Stimulated activated CD8-positive, alpha-beta memory T cell treated with anti-CD3 and anti-CD28 coated beads, Interleukin-12 subunit alpha, Interleukin-12 subunit beta, amount 100 ng/mL, for 4 hours (primary cell): Measurements from ENCODE around the gene SND1.

Experiments used
- DNase-seq: peaks from one replicate; pipeline ENCODE4 v3.0.0-alpha.2; 2020; ENCODE audit warnings: low read depth

The SND1 gene

DNA sequence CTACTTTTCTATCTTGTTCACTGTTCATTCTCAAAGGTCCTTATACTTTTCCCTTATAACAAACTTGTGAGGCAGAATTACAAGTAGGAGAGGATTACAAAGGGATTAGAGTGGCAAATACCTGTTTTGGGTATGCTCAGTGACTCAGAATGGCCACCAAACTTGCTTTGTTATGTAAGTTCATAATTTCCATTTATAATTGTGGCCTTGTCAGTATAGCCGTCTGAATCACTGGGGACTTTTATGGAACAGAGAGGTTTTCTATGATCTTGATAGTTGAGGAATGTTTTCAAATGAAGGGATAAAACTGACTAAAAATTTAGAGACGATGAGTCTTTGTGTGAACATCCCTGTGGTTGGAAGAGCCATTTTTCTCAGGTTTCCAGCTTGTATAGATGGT lies 116.2 kb downstream of the SND1 start:
- no peak for DNase-seq

GRCh38 chr7:127769137-127769536 lies 117.1 kb downstream of the SND1 start:
- no peak for DNase-seq

GRCh38 chr7:127769696-127770400 lies 117.9 kb downstream of the SND1 start:
- no peak for DNase-seq

DNA sequence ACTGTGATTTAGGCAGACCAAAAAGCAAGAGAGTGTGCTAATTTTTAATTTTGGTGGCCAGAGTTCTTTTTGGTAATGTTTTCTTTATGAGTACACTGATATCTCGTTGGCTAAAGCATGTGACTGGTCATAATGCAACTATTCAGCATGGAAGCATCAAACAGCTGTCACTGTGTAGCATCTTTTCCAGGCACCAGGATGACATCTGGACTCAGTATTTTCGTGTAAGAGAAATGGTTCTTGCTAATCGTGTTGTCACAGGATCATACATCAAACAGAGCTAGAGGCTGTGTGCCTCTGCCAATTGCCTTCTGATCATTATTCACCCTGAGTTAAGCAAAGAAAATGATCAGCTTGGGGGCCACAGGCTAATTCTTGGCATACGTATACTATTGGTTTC lies 118.9 kb downstream of the SND1 start:
- no peak for DNase-seq

GRCh38 chr7:127771707-127772106 lies 119.7 kb downstream of the SND1 start:
- no peak for DNase-seq

- no peak for DNase-seq
These were observed 124.9 kb downstream of the SND1 start for GRCh38 chr7:127776776-127777386.

DNA sequence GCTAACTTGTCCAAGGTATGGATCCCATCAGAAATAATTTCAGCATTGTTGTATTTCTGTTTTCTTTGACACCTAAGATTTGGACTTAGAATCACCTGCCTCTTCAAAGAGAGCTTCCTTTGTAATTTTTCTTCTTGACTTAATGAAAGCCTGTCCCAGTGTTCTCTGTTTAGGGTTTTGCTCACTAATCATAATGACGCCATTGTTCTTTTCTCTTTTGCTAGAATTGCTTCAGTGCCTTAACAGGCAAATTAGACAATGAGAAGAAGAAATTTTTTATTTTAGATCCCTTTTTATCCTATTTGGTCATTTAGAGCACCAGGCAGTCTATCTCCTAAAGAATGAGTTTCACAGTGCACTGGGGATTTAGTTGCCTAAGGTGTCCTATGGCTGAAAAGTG lies 128.5 kb downstream of the SND1 start:
- DNase-seq: no peak

- no peak for DNase-seq
These were observed 129.1 kb downstream of the SND1 start for GRCh38 chr7:127781081-127781480.

DNA sequence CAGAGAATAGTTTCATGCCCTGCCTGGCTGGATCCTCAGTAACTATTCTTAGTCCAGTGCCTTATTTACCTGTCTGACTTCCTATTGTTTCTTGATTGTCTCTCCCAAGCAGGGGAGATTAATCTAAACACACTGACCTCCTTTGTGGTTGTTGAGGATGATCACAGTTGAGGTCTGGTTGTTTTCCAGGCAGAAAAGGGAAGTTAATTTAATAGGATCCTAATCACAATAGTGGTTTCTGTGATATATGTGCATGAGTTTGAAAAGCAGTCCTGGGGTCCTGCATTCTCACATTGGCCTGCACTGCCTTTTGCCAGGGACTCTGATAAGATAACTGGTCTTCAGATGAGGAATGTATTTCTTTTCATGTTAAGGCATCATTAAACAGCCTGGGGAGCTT lies 130.1 kb downstream of the SND1 start:
- DNase-seq: no peak

- DNase-seq: no peak
These were observed 130.9 kb downstream of the SND1 start for GRCh38 chr7:127782654-127783559.

- no peak for DNase-seq
These were observed 134.2 kb downstream of the SND1 start for GRCh38 chr7:127786184-127786583.

DNA sequence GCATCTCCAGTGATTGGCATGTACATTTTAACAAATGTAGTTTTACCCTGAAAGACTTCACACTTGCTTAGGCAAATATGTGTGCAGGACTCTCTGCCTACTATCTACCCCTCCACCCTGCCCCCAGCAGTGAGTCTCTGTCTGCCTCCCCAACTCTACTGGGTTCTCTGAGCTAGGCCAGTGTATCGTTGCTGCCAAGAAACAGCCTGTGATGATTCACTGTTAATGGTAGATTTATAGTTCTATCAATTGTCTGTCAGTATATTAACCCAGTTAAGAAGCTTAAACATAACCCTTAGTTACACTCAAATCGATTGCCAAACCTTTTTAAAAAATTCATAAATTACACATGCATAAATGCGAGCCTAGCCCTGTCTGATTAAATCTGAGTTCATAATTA lies 137.0 kb downstream of the SND1 start:
- no peak for DNase-seq

GRCh38 chr7:127791446-127792189 lies 139.6 kb downstream of the SND1 start:
- DNase-seq: no peak

DNA sequence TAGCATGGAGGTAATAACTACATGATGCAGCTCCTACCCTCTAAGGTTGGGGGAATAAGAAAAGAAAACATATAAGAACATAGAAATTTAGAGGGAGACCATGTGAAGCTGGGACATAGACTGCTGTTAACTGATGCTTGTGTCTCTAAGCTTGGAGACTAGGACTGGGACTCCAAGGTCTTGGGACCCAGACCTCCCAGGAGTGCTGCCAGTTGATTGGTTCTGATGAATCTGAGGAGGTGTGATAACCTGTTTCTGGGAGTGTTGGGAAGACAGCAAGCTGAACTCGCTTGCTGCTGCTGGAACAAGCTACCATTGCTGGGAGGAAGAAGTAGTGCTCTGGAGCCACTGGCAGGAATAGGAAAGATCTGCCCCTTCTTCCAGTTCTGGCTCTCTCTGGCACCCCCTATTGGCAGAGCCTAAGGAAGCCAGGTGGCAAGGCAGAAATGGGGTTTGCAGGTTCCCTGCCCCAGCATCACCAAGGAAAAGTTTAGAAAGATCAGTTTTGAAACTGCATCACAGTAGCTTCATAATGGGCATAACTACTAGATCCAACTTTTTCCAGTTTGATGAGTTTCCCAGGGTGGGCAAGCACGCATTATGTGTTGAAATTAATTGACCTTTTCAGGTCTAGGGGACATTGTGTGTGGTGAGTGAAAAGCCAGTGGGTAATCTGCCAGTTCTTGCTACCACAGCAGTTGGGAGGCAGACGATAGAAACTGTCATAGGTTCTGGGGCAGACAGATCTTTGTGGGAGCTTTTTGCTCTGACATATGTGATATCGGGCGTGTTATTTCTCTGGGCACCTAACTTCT lies 140.7 kb downstream of the SND1 start:
- DNase-seq: no peak

- no peak for DNase-seq
These were observed 141.6 kb downstream of the SND1 start for GRCh38 chr7:127793582-127793981.

DNA sequence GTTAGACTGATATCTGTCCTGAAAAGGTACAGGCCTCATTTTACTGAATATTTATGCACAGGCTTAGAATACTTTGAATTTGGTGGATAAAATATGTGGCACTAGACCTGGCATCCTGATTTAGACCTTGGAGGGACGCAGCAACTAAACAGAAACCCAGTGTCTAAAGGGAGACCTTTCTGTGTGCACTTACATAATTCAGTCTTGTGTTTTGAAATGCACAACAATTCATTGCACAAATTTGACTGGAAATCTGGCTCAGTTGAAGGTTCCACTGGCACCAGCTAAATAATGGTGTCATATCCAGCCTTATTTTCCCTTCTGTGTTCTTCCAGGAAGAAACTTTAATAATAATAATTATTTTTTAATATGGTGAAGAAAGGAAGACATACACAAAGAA lies 142.1 kb downstream of the SND1 start:
- no peak for DNase-seq

- DNase-seq: no peak
These were observed 142.6 kb downstream of the SND1 start for GRCh38 chr7:127794551-127794950.

DNA sequence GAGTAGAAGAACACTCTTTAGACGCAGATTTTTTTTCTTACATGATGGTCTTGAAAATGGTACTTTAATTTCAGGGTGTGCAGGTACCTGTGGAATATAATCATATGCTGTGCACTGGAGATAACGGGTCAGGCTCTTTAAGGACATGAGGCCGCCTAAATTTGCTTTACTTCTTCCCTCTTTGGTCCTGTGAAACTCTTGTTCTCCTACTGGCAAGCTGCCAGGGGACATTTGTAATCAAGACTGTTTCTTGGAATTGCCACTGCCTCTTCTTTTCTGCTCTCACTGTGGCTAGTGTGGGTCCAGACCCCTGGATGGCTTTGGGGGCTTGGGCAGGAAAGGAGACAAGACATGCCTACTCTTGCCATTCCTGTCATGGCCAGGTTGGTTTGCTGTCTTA lies 146.0 kb downstream of the SND1 start:
- DNase-seq: no peak

- DNase-seq: no peak
These were observed 146.9 kb downstream of the SND1 start for GRCh38 chr7:127798769-127799372.

DNA sequence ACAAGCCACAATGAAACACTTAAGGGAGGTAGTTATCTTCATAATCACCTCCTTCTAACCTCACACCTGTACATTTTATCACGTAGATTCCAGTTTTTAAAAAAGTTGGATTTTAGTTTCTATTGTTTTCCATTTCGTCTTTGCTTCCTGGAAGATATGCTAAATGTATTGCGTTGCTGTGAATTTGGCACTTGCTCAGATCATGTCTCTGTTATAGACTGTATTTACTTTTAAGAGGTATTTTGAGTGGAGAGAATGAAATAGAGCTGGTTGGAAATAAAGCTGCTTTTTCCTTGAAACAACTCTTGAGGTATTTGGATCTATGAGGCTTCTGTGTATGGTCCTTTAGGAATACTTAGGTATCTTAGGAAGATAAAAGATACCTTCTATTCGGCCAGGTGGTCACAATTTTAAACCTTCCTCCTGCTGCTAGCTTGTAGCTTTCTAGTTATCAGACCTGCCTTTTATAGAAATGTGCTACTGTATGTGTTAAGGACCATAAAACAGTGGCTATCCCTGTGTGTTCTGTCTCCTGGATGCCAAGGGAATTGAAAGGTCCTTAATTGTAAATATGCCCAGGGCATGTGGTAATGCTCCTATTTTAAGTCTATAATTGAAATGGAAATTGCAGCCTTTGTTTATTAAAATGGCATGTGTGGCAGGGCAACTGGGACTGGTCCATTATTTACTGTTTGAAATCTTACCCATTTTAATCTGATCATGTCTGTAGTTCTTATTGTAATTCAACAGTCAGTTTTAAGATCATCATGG lies 147.7 kb downstream of the SND1 start:
- no peak for DNase-seq
